Effector memory CD4-positive, alpha-beta T cell (primary cell): ENCODE measurements around the gene ZNF580.

Source experiments
- DNase-seq, 3 donors: peaks; one replicate each; pipeline ENCODE4 v3.0.0-alpha.2; 2020
- H3K27ac ChIP-seq: 2 replicates; pipeline ENCODE4 v1.7.0; 2013; ENCODE audit warnings: mild to moderate bottlenecking, low read length, moderate library complexity; ENCODE audit not compliant: insufficient read depth, poor library complexity, severe bottlenecking
- H3K27me3 ChIP-seq: replicated peaks from 2 replicates; pipeline ENCODE4 v1.7.0; 2013; ENCODE audit warnings: mild to moderate bottlenecking, low read length; ENCODE audit not compliant: insufficient read depth, control insufficient read depth, poor library complexity, severe bottlenecking
- H3K36me3 ChIP-seq: 2 replicates; pipeline ENCODE4 v1.7.0; 2013; ENCODE audit warnings: mild to moderate bottlenecking, low read length, moderate library complexity; ENCODE audit not compliant: control insufficient read depth, insufficient read depth
- H3K4me1 ChIP-seq: 2 replicates; pipeline ENCODE4 v1.7.0; 2013; ENCODE audit warnings: low read length, mild to moderate bottlenecking; ENCODE audit not compliant: control insufficient read depth, insufficient read depth, poor library complexity, severe bottlenecking
- H3K4me3 ChIP-seq: 2 replicates; pipeline ENCODE4 v1.7.0; 2013; ENCODE audit warnings: low read length, low read depth, mild to moderate bottlenecking; ENCODE audit not compliant: insufficient read depth, poor library complexity, severe bottlenecking
- H3K9me3 ChIP-seq: 2 replicates; pipeline ENCODE4 v1.7.0; 2013; ENCODE audit warnings: mild to moderate bottlenecking, low read length, moderate library complexity; ENCODE audit not compliant: control insufficient read depth

The ZNF580 gene

GRCh38 chr19:55660991-55661390, 20.2 kb downstream of the ZNF580 start:
- Histone ChIP-seq H3K9me3 (no peaks in the 10 kb centered on the region), H3K27ac (no peak overlapping the region), H3K27me3 (no peaks in the 10 kb centered on the region), H3K4me1 (peaks cover 39% of the 10 kb centered on the region), H3K36me3 (peaks cover 70% of the 10 kb centered on the region), H3K4me3 (no peak overlapping the region)
- DNase-seq = no peak

GRCh38 chr19:55661826-55662225, 21.0 kb downstream of the ZNF580 start:
- Histone ChIP-seq H3K4me1 (peaks cover 31% of the 10 kb centered on the region), H3K27ac (no peak overlapping the region), H3K27me3 (no peaks in the 10 kb centered on the region), H3K9me3 (no peaks in the 10 kb centered on the region), H3K36me3 (peaks cover 79% of the 10 kb centered on the region), H3K4me3 (no peak overlapping the region)
- DNase-seq = no peak

GRCh38 chr19:55663846-55664536, 23.2 kb downstream of the ZNF580 start:
- Histone ChIP-seq H3K4me1 (peaks cover 9% of the 10 kb centered on the region), H3K9me3 (no peaks in the 10 kb centered on the region), H3K27ac (no peak overlapping the region), H3K36me3 (peaks cover 93% of the 10 kb centered on the region), H3K4me3 (no peak overlapping the region), H3K27me3 (no peaks in the 10 kb centered on the region)
- DNase-seq = no peak

GRCh38 chr19:55666343-55667005, 25.7 kb downstream of the ZNF580 start:
- H3K27ac ChIP-seq = no peak overlapping the region
- H3K36me3 ChIP-seq = peaks cover 92% of the 10 kb centered on the region
- no peaks in the 10 kb centered on the region for H3K4me1 ChIP-seq
- H3K4me3 ChIP-seq = no peak overlapping the region
- no peaks in the 10 kb centered on the region for H3K27me3 ChIP-seq
- no peak for DNase-seq
- H3K9me3 ChIP-seq = no peaks in the 10 kb centered on the region

- no peak overlapping the region for H3K27ac ChIP-seq
- H3K36me3 ChIP-seq = peaks cover 86% of the 10 kb centered on the region
- H3K27me3 ChIP-seq = no peaks in the 10 kb centered on the region
- no peak overlapping the region for H3K4me3 ChIP-seq
- H3K9me3 ChIP-seq = no peaks in the 10 kb centered on the region
- H3K4me1 ChIP-seq = no peaks in the 10 kb centered on the region
- DNase-seq = no peak
These were observed 26.2 kb downstream of the ZNF580 start for GRCh38 chr19:55667006-55667381.

- peaks cover 81% of the 10 kb centered on the region for H3K36me3 ChIP-seq
- H3K4me1 ChIP-seq = no peaks in the 10 kb centered on the region
- no peak overlapping the region for H3K4me3 ChIP-seq
- H3K27me3 ChIP-seq = no peaks in the 10 kb centered on the region
- H3K9me3 ChIP-seq = no peaks in the 10 kb centered on the region
- H3K27ac ChIP-seq = no peak overlapping the region
- DNase-seq = no peak
These were observed 26.7 kb downstream of the ZNF580 start for GRCh38 chr19:55667511-55667910.

- DNase-seq = no peak
- H3K9me3 ChIP-seq = no peaks in the 10 kb centered on the region
These were observed 27.2 kb downstream of the ZNF580 start for GRCh38 chr19:55667958-55668357.

GRCh38 chr19:55668603-55669348, 28.0 kb downstream of the ZNF580 start:
- peaks cover 77% of the 10 kb centered on the region for H3K36me3 ChIP-seq
- no peak overlapping the region for H3K4me3 ChIP-seq

More at GRCh38 chr19:55667958-55668357, 27.2 kb downstream of the ZNF580 start:
- Histone ChIP-seq H3K27ac (no peak overlapping the region), H3K36me3 (peaks cover 78% of the 10 kb centered on the region), H3K4me1 (no peaks in the 10 kb centered on the region), H3K4me3 (no peak overlapping the region), H3K27me3 (no peaks in the 10 kb centered on the region)

GRCh38 chr19:55669418-55670279, 28.8 kb downstream of the ZNF580 start:
- no peak for DNase-seq
- Histone ChIP-seq H3K9me3 (no peaks in the 10 kb centered on the region), H3K27ac (no peak overlapping the region), H3K4me3 (no peak overlapping the region), H3K27me3 (no peaks in the 10 kb centered on the region), H3K36me3 (peaks cover 69% of the 10 kb centered on the region), H3K4me1 (peaks cover 4% of the 10 kb centered on the region)

More at GRCh38 chr19:55668603-55669348, 28.0 kb downstream of the ZNF580 start:
- Histone ChIP-seq H3K27ac (no peak overlapping the region), H3K9me3 (no peaks in the 10 kb centered on the region), H3K4me1 (no peaks in the 10 kb centered on the region), H3K27me3 (no peaks in the 10 kb centered on the region)
- no peak for DNase-seq
